ENCODE data around the gene NF1.

Gene NF1

DNA sequence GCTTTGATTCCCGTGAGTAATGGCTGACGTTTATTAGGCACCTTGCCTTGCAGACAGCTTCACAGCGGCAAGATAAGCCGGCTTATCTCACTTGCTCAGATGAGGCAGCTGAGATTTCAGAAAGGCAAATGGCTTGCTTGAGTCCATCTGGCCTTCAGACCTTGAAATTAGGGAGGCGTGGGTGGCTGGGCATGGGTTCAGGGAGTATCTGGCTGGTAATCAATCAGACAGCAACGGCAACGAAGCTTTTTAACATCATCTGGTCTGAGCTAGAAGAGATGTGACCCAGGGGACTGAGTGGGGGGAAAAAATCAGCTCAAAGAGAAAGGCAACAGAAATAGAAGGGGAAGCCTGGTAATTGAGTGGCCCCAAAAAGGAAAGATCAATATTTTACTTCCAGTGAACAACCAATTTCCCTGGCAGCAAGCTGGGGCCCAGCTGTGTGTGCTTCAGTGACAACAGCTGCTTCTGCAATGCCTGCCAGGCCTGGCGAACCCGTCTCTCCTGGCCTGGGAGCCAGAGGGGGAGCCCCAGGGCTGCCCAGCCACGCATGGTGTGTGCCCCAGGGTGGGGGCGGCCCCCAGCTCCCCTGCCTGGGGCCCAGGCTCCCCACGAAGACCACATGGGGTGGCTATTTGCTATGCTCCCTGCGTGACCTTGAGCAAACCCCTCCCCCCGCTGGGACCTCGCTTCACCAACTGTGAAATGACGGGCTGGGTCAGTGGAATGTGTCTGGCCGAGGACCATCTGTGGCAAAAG is 330.7 kb downstream of the NF1 start:
- no peak for DNase-seq (ENCODE audit: low read depth, low spot score)
- Histone ChIP-seq H3K27me3 (ENCODE audit: control insufficient read depth, insufficient read depth, low read length) (no peaks in the 10 kb centered on the region), H3K27ac (ENCODE audit: low read length) (no peak overlapping the region), H3K36me3 (ENCODE audit: control insufficient read depth, insufficient read depth, low read length) (no peaks in the 10 kb centered on the region), H3K9me3 (ENCODE audit: control insufficient read depth, insufficient read depth, low read length) (no peaks in the 10 kb centered on the region), H3K4me3 (ENCODE audit: low read length) (no peak overlapping the region), H3K4me1 (ENCODE audit: control insufficient read depth, insufficient read depth, low read length) (peaks cover 8% of the 10 kb centered on the region; the same call in 1 of the 2 replicates)
- no CpG with 5 or more reads among the region's 17 CpGs for WGBS (ENCODE audit: insufficient coverage, insufficient read length)

Data from iPS DF 6.9 (cell line).